Trophoblast cell (in vitro differentiated cells and primary cell): ENCODE results near the gene ZNF625.

Source experiments
- DNase-seq, 2 donors: peaks; one replicate each; pipeline ENCODE4 v3.0.0-alpha.2; 2016
- H2AFZ ChIP-seq: 2 replicates; pipeline ENCODE4 v1.6.1; 2013; ENCODE audit warnings: low read length, moderate library complexity, mild to moderate bottlenecking; ENCODE audit not compliant: insufficient read depth, poor library complexity
- H2AK5ac ChIP-seq: 2 replicates; pipeline ENCODE4 v1.6.1; 2013; ENCODE audit warnings: mild to moderate bottlenecking, low read length
- H2BK120ac ChIP-seq: 2 replicates; pipeline ENCODE4 v1.6.1; 2013; ENCODE audit warnings: low read length, mild to moderate bottlenecking, moderate library complexity; ENCODE audit not compliant: insufficient read depth, poor library complexity
- H2BK12ac ChIP-seq: 2 replicates; pipeline ENCODE4 v1.6.1; 2013; ENCODE audit warnings: mild to moderate bottlenecking, low read length, moderate library complexity
- H2BK5ac ChIP-seq: 2 replicates; pipeline ENCODE4 v1.6.1; 2013; ENCODE audit warnings: low read length, low read depth, moderate library complexity, mild to moderate bottlenecking; ENCODE audit not compliant: poor library complexity
- H3K14ac ChIP-seq: 2 replicates; pipeline ENCODE4 v1.6.1; 2013; ENCODE audit warnings: mild to moderate bottlenecking, low read length
- H3K18ac ChIP-seq: 2 replicates; pipeline ENCODE4 v1.6.1; 2013; ENCODE audit warnings: mild to moderate bottlenecking, low read length
- H3K23ac ChIP-seq: 2 replicates; pipeline ENCODE4 v1.6.1; 2013; ENCODE audit warnings: low read length
- H3K27ac ChIP-seq: 2 replicates; pipeline ENCODE4 v1.5.1; 2013; ENCODE audit warnings: low read depth, mild to moderate bottlenecking, inconsistent platforms, low read length, moderate library complexity
- H3K27me3 ChIP-seq: 2 replicates; pipeline ENCODE4 v1.6.1; 2013; ENCODE audit warnings: inconsistent platforms, mild to moderate bottlenecking, low read length, moderate library complexity; ENCODE audit not compliant: insufficient read depth
- H3K36me3 ChIP-seq, 2 experiments: 1 replicate in 1 of 2; 2 replicates in 1 of 2; pipeline ENCODE4 v1.6.1; 2013; ENCODE audit warnings: low read length in 2 of 2, mild to moderate bottlenecking in 2 of 2, moderate library complexity in 1 of 2; ENCODE audit not compliant: insufficient read depth in 2 of 2, control insufficient read depth in 1 of 2
- H3K4ac ChIP-seq: 2 replicates; pipeline ENCODE4 v1.6.1; 2013; ENCODE audit warnings: low read depth, mild to moderate bottlenecking, low read length, moderate library complexity
- H3K4me1 ChIP-seq, 2 experiments: 1 replicate in 1 of 2; 2 replicates in 1 of 2; pipeline ENCODE4 v1.6.1; 2013; ENCODE audit warnings: low read length in 2 of 2, mild to moderate bottlenecking in 2 of 2, moderate library complexity in 1 of 2; ENCODE audit not compliant: insufficient read depth in 2 of 2, control insufficient read depth in 1 of 2
- H3K4me2 ChIP-seq: 2 replicates; pipeline ENCODE4 v1.6.1; 2013; ENCODE audit warnings: inconsistent platforms, mild to moderate bottlenecking, low read length, moderate library complexity
- H3K4me3 ChIP-seq: 2 replicates; pipeline ENCODE4 v1.5.1; 2013; ENCODE audit warnings: mild to moderate bottlenecking, low read depth, low read length, inconsistent platforms
- H3K79me1 ChIP-seq: one replicate; pipeline ENCODE4 v1.6.1; 2013; ENCODE audit warnings: low read length
- H3K79me2 ChIP-seq: 2 replicates; pipeline ENCODE4 v1.6.1; 2013; ENCODE audit warnings: low read length, mild to moderate bottlenecking; ENCODE audit not compliant: control insufficient read depth, insufficient read depth, poor library complexity
- H3K9ac ChIP-seq: 2 replicates; pipeline ENCODE4 v1.6.1; 2013; ENCODE audit warnings: mild to moderate bottlenecking, low read length
- H3K9me3 ChIP-seq: 2 replicates; pipeline ENCODE4 v1.6.1; 2013; ENCODE audit warnings: low read depth, mild to moderate bottlenecking, control low read depth, inconsistent platforms, low read length; ENCODE audit not compliant: insufficient read depth
- H4K12ac ChIP-seq: 2 replicates; pipeline ENCODE4 v1.6.1; 2013; ENCODE audit warnings: low read depth, mild to moderate bottlenecking, low read length, moderate library complexity
- H4K8ac ChIP-seq: 2 replicates; pipeline ENCODE4 v1.6.1; 2013; ENCODE audit warnings: low read depth, mild to moderate bottlenecking, low read length, moderate library complexity
- H4K91ac ChIP-seq: one replicate; pipeline ENCODE4 v1.6.1; 2013; ENCODE audit warnings: low read depth, mild to moderate bottlenecking, low read length, moderate library complexity
- WGBS: extraction: QIAGEN DNeasy Blood & Tissue Kit; methylation state at CpG from one replicate; pipeline ENCODE4 v1.1.7; 2013; ENCODE audit warnings: missing lambda C conversion rate; ENCODE audit not compliant: insufficient read length, insufficient coverage; ENCODE audit errors: extremely low coverage; 5-methylcytosine and 5-hydroxymethylcytosine counted together

ZNF625 gene

GRCh38 chr19:12140545-12141404, 15.8 kb downstream of the ZNF625 start:
- no peak overlapping the region for H2BK5ac ChIP-seq
- no CpG with 5 or more reads among the region's 17 CpGs for WGBS
- H3K27me3 ChIP-seq: no peaks in the 10 kb centered on the region
- H2AK5ac ChIP-seq: no peak overlapping the region
- H3K4me2 ChIP-seq: peak overlapping the region; percentile 70
- H3K23ac ChIP-seq: no peak overlapping the region
- H4K91ac ChIP-seq: no peak overlapping the region
- H3K18ac ChIP-seq: no peak overlapping the region
- H3K9me3 ChIP-seq: no peaks in the 10 kb centered on the region
- H2BK12ac ChIP-seq: no peak overlapping the region
- peaks cover 5% of the 10 kb centered on the region for H3K79me1 ChIP-seq
- H4K12ac ChIP-seq: no peak overlapping the region
- peak; percentile 92 to 96 for DNase-seq
- H2BK120ac ChIP-seq: no peak overlapping the region
- H3K36me3 ChIP-seq: peaks cover 16 to 23% of the 10 kb centered on the region in 2 experiments
- no peak overlapping the region for H3K14ac ChIP-seq
- no peak overlapping the region for H4K8ac ChIP-seq
- H3K9ac ChIP-seq: no peak overlapping the region
- H3K4me1 ChIP-seq: peaks cover 6 to 7% of the 10 kb centered on the region in 2 experiments
- no peak overlapping the region for H3K4me3 ChIP-seq
- H3K4ac ChIP-seq: no peak overlapping the region
- H3K27ac ChIP-seq: peak overlapping the region; percentile 16
- peaks cover 7% of the 10 kb centered on the region for H3K79me2 ChIP-seq
- H2AFZ ChIP-seq: no peak overlapping the region

GRCh38 chr19:12139885-12140544, 16.5 kb downstream of the ZNF625 start, which contains the start of gene ZNF20:
ZNF20 (minus strand) TSS chr19:12140350; CDS start chr19:12140182, 168 bp downstream.
- DNase-seq: peak; percentile 98 to 99
- Histone ChIP-seq H3K79me2 (peaks cover 7% of the 10 kb centered on the region), H4K12ac (peak within 1 kb of the TSS; percentile 70), H2BK5ac (peak within 1 kb of the TSS; percentile 79), H3K9me3 (no peaks in the 10 kb centered on the region), H2AFZ (peak within 1 kb of the TSS; percentile 99), H3K27ac (peak within 1 kb of the TSS; percentile 66), H4K8ac (peak within 1 kb of the TSS; percentile 92), H2AK5ac (no peak within 1 kb of the TSS), H3K18ac (peak within 1 kb of the TSS; percentile 81), H3K23ac (no peak within 1 kb of the TSS), H3K79me1 (peaks cover 5% of the 10 kb centered on the region), H3K14ac (peak within 1 kb of the TSS; percentile 77), H2BK120ac (peak within 1 kb of the TSS; percentile 75), H3K4me2 (peak within 1 kb of the TSS; percentile 78), H3K4ac (peak within 1 kb of the TSS; percentile 80), H3K4me1 (peaks cover 6 to 7% of the 10 kb centered on the region in 2 experiments), H3K36me3 (peaks cover 19 to 21% of the 10 kb centered on the region in 2 experiments), H3K27me3 (no peaks in the 10 kb centered on the region), H3K4me3 (peak within 1 kb of the TSS; percentile 87), H4K91ac (peak within 1 kb of the TSS; percentile 73), H2BK12ac (no peak within 1 kb of the TSS), H3K9ac (peak within 1 kb of the TSS; percentile 11)
- WGBS: no CpG with 5 or more reads among the region's 49 CpGs

GRCh38 chr19:12139269-12139668, 17.3 kb downstream of the ZNF625 start:
- Histone ChIP-seq H4K12ac (no peak overlapping the region), H2BK12ac (no peak overlapping the region), H3K4me1 (peaks cover 6 to 7% of the 10 kb centered on the region in 2 experiments), H3K27ac (no peak overlapping the region), H3K9ac (no peak overlapping the region), H3K27me3 (no peaks in the 10 kb centered on the region), H3K79me2 (peaks cover 7% of the 10 kb centered on the region), H2AFZ (no peak overlapping the region), H4K8ac (no peak overlapping the region), H2BK5ac (no peak overlapping the region), H2BK120ac (no peak overlapping the region), H2AK5ac (no peak overlapping the region), H3K23ac (no peak overlapping the region), H3K18ac (no peak overlapping the region), H4K91ac (no peak overlapping the region), H3K9me3 (peaks cover 4% of the 10 kb centered on the region), H3K4me2 (peak overlapping the region; percentile 78), H3K14ac (no peak overlapping the region), H3K4me3 (peak overlapping the region; percentile 87), H3K4ac (no peak overlapping the region), H3K79me1 (peaks cover 5% of the 10 kb centered on the region), H3K36me3 (peaks cover 23 to 24% of the 10 kb centered on the region in 2 experiments)
- WGBS: no CpG with 5 or more reads among the region's 13 CpGs
- no peak for DNase-seq

GRCh38 chr19:12137221-12137940, 19.2 kb downstream of the ZNF625 start:
- no peak overlapping the region for H3K9ac ChIP-seq
- no peak overlapping the region for H2BK120ac ChIP-seq
- H3K4me1 ChIP-seq: peaks cover 6 to 7% of the 10 kb centered on the region in 2 experiments
- H3K27me3 ChIP-seq: no peaks in the 10 kb centered on the region
- peaks cover 29 to 38% of the 10 kb centered on the region in 2 experiments for H3K36me3 ChIP-seq
- H2BK12ac ChIP-seq: no peak overlapping the region
- no peak overlapping the region for H4K12ac ChIP-seq
- no peak overlapping the region for H3K27ac ChIP-seq
- no peak overlapping the region for H2AFZ ChIP-seq
- H4K8ac ChIP-seq: no peak overlapping the region
- peaks cover 7% of the 10 kb centered on the region for H3K79me2 ChIP-seq
- no peak overlapping the region for H2BK5ac ChIP-seq
- peaks cover 5% of the 10 kb centered on the region for H3K79me1 ChIP-seq
- H3K18ac ChIP-seq: no peak overlapping the region
- H3K9me3 ChIP-seq: peaks cover 11% of the 10 kb centered on the region
- no peak overlapping the region for H3K14ac ChIP-seq
- no CpG with 5 or more reads among the region's 7 CpGs for WGBS
- no peak overlapping the region for H3K4ac ChIP-seq
- H3K23ac ChIP-seq: peak overlapping the region; percentile 62
- DNase-seq: peak; percentile 7 to 41
- no peak overlapping the region for H3K4me2 ChIP-seq
- H3K4me3 ChIP-seq: no peak overlapping the region
- no peak overlapping the region for H4K91ac ChIP-seq
- no peak overlapping the region for H2AK5ac ChIP-seq
